NB4 (cell line): Measurements from ENCODE around the gene BAIAP2.

Experiments used
- CTCF ChIP-seq: IDR thresholded peaks from one replicate; pipeline ENCODE4 v1.5.1; 2012; ENCODE audit warnings: low read depth, low read length
- MAX ChIP-seq: IDR thresholded peaks from 2 replicates; pipeline ENCODE4 v1.6.1; 2011; ENCODE audit warnings: low read depth, low read length
- POLR2A ChIP-seq: IDR thresholded peaks from 2 replicates; pipeline ENCODE4 v1.6.1; 2011; ENCODE audit warnings: mild to moderate bottlenecking; ENCODE audit not compliant: insufficient read length; ENCODE audit errors: extremely low read depth

- TF ChIP-seq MAX (peak; percentile 38; the same call in 1 of the 2 replicates), CTCF (no peak), POLR2A (no peak)
These were observed 39.3 kb downstream of the BAIAP2 start for GRCh38 chr17:81073967-81074839.
